Fibroblast of mammary gland (primary cell): ENCODE measurements around the gene SPINK8.
A peak's percentile ranks its signal among the peaks of the same experiment; 100 is the strongest.

Source experiments
- DNase-seq: peaks from one replicate; pipeline ENCODE4 v3.0.0-alpha.2; 2010; ENCODE audit warnings: low read depth
- H3K4me3 ChIP-seq: 2 replicates; pipeline ENCODE4 v1.5.1; 2011; ENCODE audit warnings: low read depth, mild to moderate bottlenecking, low read length, moderate library complexity; ENCODE audit not compliant: control insufficient read depth
- CTCF ChIP-seq: conservative IDR thresholded peaks from 2 replicates; pipeline ENCODE4 v1.5.1; 2011; ENCODE audit warnings: low read depth, low read length, inconsistent platforms; ENCODE audit not compliant: control insufficient read depth, insufficient read depth

Gene SPINK8

GRCh38 chr3:48303021-48303420 is 30.4 kb downstream of the SPINK8 start:
- TF ChIP-seq CTCF: no peak
- no peak for DNase-seq
- no peak overlapping the region for H3K4me3 ChIP-seq

GRCh38 chr3:48301800-48302166 is 31.7 kb downstream of the SPINK8 start:
- peak overlapping the region; percentile 68 for H3K4me3 ChIP-seq
- DNase-seq: peak; percentile 64
- TF ChIP-seq CTCF: no peak

GRCh38 chr3:48301020-48301799 is 32.3 kb downstream of the SPINK8 start, which contains the start of gene NME6:
Gene NME6 (minus strand): TSS chr3:48301367.
- H3K4me3 ChIP-seq: peak within 1 kb of the TSS; percentile 68
- peak; percentile 89 for DNase-seq
- TF ChIP-seq CTCF: no peak

GRCh38 chr3:48299746-48300712 is 33.4 kb downstream of the SPINK8 start:
- peak overlapping the region; percentile 68 for H3K4me3 ChIP-seq
- peak; percentile 10 for DNase-seq
- no peak for TF ChIP-seq CTCF

GRCh38 chr3:48297111-48297810 is 36.2 kb downstream of the SPINK8 start:
- no peak overlapping the region for H3K4me3 ChIP-seq
- DNase-seq: no peak
- no peak for TF ChIP-seq CTCF

GRCh38 chr3:48296699-48297098 is 36.8 kb downstream of the SPINK8 start:
- no peak for TF ChIP-seq CTCF

More at GRCh38 chr3:48296699-48297098, 36.8 kb downstream of the SPINK8 start:
- H3K4me3 ChIP-seq: no peak overlapping the region
- DNase-seq: no peak
